Uterus (tissue), 4 donors: ENCODE measurements around the gene TRABD2B. TPM values are rescaled to one million over a fixed set of nuclear protein-coding genes. Genes with fewer than 3 reads are reported as not detected.

Experiments
- DNase-seq, 2 donors: peaks; one replicate each; pipeline ENCODE4 v3.0.0-alpha.2; 2019 to 2020
- H3K27ac ChIP-seq, 2 donors: fragments of 200-600 bp; sonication (generic); 1 replicate in 1 of 2; 2 replicates in 1 of 2; pipeline ENCODE4 v1.5.1; 2016 to 2018
- H3K27me3 ChIP-seq, 2 donors: fragments of 200-600 bp; sonication (generic); one replicate each; pipeline ENCODE4 v1.5.1; 2018 to 2019; ENCODE audit warnings: control low read depth in 1 of 2
- H3K36me3 ChIP-seq, 2 donors: fragments of 200-600 bp; sonication (generic); one replicate each; pipeline ENCODE4 v1.5.1; 2019; ENCODE audit warnings: control low read depth in 1 of 2
- H3K4me1 ChIP-seq, 2 donors: fragments of 200-600 bp; sonication (generic); one replicate each; pipeline ENCODE4 v1.5.1; 2018 to 2019; ENCODE audit warnings: control low read depth in 1 of 2
- H3K4me3 ChIP-seq, 2 donors: fragments of 200-600 bp; sonication (generic); 1 replicate in 1 of 2; 2 replicates in 1 of 2; pipeline ENCODE4 v1.5.1; 2018 to 2019; ENCODE audit warnings: mild to moderate bottlenecking in 1 of 2
- H3K9me3 ChIP-seq, 2 donors: fragments of 200-600 bp; sonication (generic); one replicate each; pipeline ENCODE4 v1.5.1; 2019; ENCODE audit warnings: control low read depth in 1 of 2
- CTCF ChIP-seq, 4 experiments: fragments of 200-600 bp in 2 of 4; fragments of 450-650 bp in 2 of 4; sonication (generic) in 2 of 4; IDR thresholded peaks; one replicate each; pipeline ENCODE4 v1.5.1; 2016 to 2019; ENCODE audit warnings: antibody characterized with exemption in 4 of 4, mild to moderate bottlenecking in 2 of 4, moderate library complexity in 1 of 4
- POLR2A ChIP-seq, 2 donors: fragments of 450-650 bp; IDR thresholded peaks; one replicate each; pipeline ENCODE4 v1.6.1; 2016; ENCODE audit warnings: antibody characterized with exemption in 2 of 2, mild to moderate bottlenecking in 1 of 2, moderate library complexity in 1 of 2
- intact Hi-C: fragments of 100-400 bp; cut with DNase I; formaldehyde crosslinking; loops from one replicate; pipeline ENCODE4 v1.15.1; 2023; ENCODE audit warnings: low total_unique reads
- total RNA-seq, 4 donors: library from RNA; depleted of rRNA in 3 of 4; stranded (reverse); fragments of >200 nt in 3 of 4; gene quantifications; one replicate each; pipeline versions ENCODE4 v1.1.0 to v1.2.4, GENCODE V29; 2014 to 2023
- donor health status: DM: yes; HTN: yes; CAD: no.

Gene TRABD2B
- total RNA-seq, 4 donors from 2014 or later, result under 0.01 to 1.6 (median 1.0) TPM

GRCh38 chr1:47944561-47944960, 52.6 kb downstream of the TRABD2B start:
- H3K4me1 ChIP-seq, result no peaks in the 10 kb centered on the region
- H3K27ac ChIP-seq, result no peak overlapping the region
- intact Hi-C loops, result no loop called here
- no peak for DNase-seq
- H3K27me3 ChIP-seq, result no peaks in the 10 kb centered on the region
- H3K9me3 ChIP-seq, result no peaks in the 10 kb centered on the region
- no peak for TF ChIP-seq CTCF (IDR thresholded peaks at IDR 0.05)
- TF ChIP-seq POLR2A (IDR thresholded peaks at IDR 0.05), result no peak
- no peaks in the 10 kb centered on the region for H3K36me3 ChIP-seq
- H3K4me3 ChIP-seq, result no peak overlapping the region

GRCh38 chr1:47942240-47942629, 55.0 kb downstream of the TRABD2B start:
- DNase-seq, result no peak
- Histone ChIP-seq H3K4me3 (no peak overlapping the region), H3K4me1 (no peaks in the 10 kb centered on the region)

GRCh38 chr1:47941609-47942239, 55.5 kb downstream of the TRABD2B start:
- Histone ChIP-seq H3K9me3 (no peaks in the 10 kb centered on the region), H3K27ac (no peak overlapping the region), H3K4me1 (no peaks in the 10 kb centered on the region), H3K36me3 (no peaks in the 10 kb centered on the region), H3K4me3 (no peak overlapping the region), H3K27me3 (no peaks in the 10 kb centered on the region)
- no peak for TF ChIP-seq CTCF (IDR thresholded peaks at IDR 0.05)
- TF ChIP-seq POLR2A (IDR thresholded peaks at IDR 0.05), result no peak
- no peak for DNase-seq
- intact Hi-C loops, result no loop called here

More at GRCh38 chr1:47942240-47942629, 55.0 kb downstream of the TRABD2B start:
- intact Hi-C loops, result no loop called here
- H3K27me3 ChIP-seq, result no peaks in the 10 kb centered on the region
- TF ChIP-seq POLR2A (IDR thresholded peaks at IDR 0.05), result no peak
- TF ChIP-seq CTCF (IDR thresholded peaks at IDR 0.05), result no peak
- no peaks in the 10 kb centered on the region for H3K9me3 ChIP-seq
- H3K36me3 ChIP-seq, result no peaks in the 10 kb centered on the region
- no peak overlapping the region for H3K27ac ChIP-seq

- Histone ChIP-seq H3K4me1 (no peaks in the 10 kb centered on the region), H3K9me3 (no peaks in the 10 kb centered on the region), H3K4me3 (no peak overlapping the region), H3K27ac (no peak overlapping the region), H3K27me3 (no peaks in the 10 kb centered on the region), H3K36me3 (no peaks in the 10 kb centered on the region)
- TF ChIP-seq CTCF (IDR thresholded peaks at IDR 0.05) (no peak), POLR2A (IDR thresholded peaks at IDR 0.05) (no peak)
- intact Hi-C loops, result no loop called here
- no peak for DNase-seq
These were observed 56.4 kb downstream of the TRABD2B start for GRCh38 chr1:47940779-47941178.

- no peaks in the 10 kb centered on the region for H3K4me1 ChIP-seq
These were observed 56.9 kb downstream of the TRABD2B start for GRCh38 chr1:47940326-47940725.

More at GRCh38 chr1:47940326-47940725, 56.9 kb downstream of the TRABD2B start:
- no peak overlapping the region for H3K27ac ChIP-seq
- H3K36me3 ChIP-seq, result no peaks in the 10 kb centered on the region
- intact Hi-C loops, result no loop called here
- H3K9me3 ChIP-seq, result no peaks in the 10 kb centered on the region
- no peaks in the 10 kb centered on the region for H3K27me3 ChIP-seq
- no peak for TF ChIP-seq CTCF (IDR thresholded peaks at IDR 0.05)
- TF ChIP-seq POLR2A (IDR thresholded peaks at IDR 0.05), result no peak
- no peak for DNase-seq
- H3K4me3 ChIP-seq, result no peak overlapping the region
